ENCODE results near the gene HNF4A. TPM values are rescaled to one million over a fixed set of nuclear protein-coding genes. Genes with fewer than 3 reads are reported as not detected.
A peak's percentile ranks its signal among the peaks of the same experiment; 100 is the strongest.

Gene HNF4A
- total and polyA plus RNA-seq, 2 of the 13 experiments (the other 11 are each of a cell fraction or from before 2014, with no cell fraction given), result 80.9 to 169 TPM

DNA sequence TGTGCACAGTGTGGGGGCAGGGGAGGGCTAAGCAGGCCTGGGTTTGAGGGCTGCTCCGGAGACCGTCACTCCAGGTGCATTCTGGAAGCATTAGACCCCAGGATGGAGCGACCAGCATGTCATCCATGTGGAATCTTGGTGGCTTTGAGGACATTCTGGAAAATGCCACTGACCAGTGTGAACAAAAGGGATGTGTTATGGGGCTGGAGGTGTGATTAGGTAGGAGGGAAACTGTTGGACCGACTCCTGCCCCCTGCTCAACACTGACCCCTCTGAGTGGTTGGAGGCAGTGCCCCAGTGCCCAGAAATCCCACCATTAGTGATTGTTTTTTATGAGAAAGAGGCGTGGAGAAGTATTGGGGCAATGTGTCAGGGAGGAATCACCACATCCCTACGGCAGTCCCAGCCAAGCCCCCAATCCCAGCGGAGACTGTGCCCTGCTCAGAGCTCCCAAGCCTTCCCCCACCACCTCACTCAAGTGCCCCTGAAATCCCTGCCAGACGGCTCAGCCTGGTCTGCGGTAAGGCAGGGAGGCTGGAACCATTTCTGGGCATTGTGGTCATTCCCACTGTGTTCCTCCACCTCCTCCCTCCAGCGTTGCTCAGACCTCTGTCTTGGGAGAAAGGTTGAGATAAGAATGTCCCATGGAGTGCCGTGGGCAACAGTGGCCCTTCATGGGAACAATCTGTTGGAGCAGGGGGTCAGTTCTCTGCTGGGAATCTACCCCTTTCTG, 76.2 kb downstream of the HNF4A start (continued):
- TF ChIP-seq, protein P1, sequence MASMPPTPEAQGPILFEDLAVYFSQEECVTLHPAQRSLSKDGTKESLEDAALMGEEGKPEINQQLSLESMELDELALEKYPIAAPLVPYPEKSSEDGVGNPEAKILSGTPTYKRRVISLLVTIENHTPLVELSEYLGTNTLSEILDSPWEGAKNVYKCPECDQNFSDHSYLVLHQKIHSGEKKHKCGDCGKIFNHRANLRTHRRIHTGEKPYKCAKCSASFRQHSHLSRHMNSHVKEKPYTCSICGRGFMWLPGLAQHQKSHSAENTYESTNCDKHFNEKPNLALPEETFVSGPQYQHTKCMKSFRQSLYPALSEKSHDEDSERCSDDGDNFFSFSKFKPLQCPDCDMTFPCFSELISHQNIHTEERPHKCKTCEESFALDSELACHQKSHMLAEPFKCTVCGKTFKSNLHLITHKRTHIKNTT (CRISPR knock-in tag; IDR thresholded peaks at IDR 0.05), result no peak
- peak; percentile 33; the same call in 1 of the 2 replicates for TF ChIP-seq ZNF263 (CRISPR knock-in tag; IDR thresholded peaks at IDR 0.05)
- TF ChIP-seq ZNF430 (CRISPR knock-in tag; IDR thresholded peaks at IDR 0.05), result peak; percentile 69; the same call in 1 of the 2 replicates
- TF ChIP-seq NFKBIZ (CRISPR knock-in tag; IDR thresholded peaks at IDR 0.05), result no peak
- TF ChIP-seq, protein P2, sequence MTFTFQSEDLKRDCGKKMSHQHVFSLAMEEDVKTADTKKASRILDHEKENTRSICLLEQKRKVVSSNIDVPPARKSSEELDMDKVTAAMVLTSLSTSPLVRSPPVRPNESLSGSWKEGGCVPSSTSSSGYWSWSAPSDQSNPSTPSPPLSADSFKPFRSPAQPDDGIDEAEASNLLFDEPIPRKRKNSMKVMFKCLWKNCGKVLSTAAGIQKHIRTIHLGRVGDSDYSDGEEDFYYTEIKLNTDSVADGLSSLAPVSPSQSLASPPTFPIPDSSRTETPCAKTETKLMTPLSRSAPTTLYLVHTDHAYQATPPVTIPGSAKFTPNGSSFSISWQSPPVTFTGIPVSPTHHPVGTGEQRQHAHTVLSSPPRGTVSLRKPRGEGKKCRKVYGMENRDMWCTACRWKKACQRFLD (CRISPR knock-in tag; IDR thresholded peaks at IDR 0.05; ENCODE audit: borderline replicate concordance), result peak; percentile 89
- TF ChIP-seq, protein P3, sequence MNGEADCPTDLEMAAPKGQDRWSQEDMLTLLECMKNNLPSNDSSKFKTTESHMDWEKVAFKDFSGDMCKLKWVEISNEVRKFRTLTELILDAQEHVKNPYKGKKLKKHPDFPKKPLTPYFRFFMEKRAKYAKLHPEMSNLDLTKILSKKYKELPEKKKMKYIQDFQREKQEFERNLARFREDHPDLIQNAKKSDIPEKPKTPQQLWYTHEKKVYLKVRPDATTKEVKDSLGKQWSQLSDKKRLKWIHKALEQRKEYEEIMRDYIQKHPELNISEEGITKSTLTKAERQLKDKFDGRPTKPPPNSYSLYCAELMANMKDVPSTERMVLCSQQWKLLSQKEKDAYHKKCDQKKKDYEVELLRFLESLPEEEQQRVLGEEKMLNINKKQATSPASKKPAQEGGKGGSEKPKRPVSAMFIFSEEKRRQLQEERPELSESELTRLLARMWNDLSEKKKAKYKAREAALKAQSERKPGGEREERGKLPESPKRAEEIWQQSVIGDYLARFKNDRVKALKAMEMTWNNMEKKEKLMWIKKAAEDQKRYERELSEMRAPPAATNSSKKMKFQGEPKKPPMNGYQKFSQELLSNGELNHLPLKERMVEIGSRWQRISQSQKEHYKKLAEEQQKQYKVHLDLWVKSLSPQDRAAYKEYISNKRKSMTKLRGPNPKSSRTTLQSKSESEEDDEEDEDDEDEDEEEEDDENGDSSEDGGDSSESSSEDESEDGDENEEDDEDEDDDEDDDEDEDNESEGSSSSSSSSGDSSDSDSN (CRISPR knock-in tag; IDR thresholded peaks at IDR 0.05), result peak; percentile 59; the same call in 1 of the 2 replicates
- TF ChIP-seq, protein P4, sequence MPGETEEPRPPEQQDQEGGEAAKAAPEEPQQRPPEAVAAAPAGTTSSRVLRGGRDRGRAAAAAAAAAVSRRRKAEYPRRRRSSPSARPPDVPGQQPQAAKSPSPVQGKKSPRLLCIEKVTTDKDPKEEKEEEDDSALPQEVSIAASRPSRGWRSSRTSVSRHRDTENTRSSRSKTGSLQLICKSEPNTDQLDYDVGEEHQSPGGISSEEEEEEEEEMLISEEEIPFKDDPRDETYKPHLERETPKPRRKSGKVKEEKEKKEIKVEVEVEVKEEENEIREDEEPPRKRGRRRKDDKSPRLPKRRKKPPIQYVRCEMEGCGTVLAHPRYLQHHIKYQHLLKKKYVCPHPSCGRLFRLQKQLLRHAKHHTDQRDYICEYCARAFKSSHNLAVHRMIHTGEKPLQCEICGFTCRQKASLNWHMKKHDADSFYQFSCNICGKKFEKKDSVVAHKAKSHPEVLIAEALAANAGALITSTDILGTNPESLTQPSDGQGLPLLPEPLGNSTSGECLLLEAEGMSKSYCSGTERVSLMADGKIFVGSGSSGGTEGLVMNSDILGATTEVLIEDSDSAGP (CRISPR knock-in tag; IDR thresholded peaks at IDR 0.05; ENCODE audit: borderline replicate concordance), result peak; percentile 87
- TF ChIP-seq ZC3H13 (CRISPR knock-in tag; IDR thresholded peaks at IDR 0.05), result peak; percentile 100
- TF ChIP-seq ZBTB44 (CRISPR knock-in tag; IDR thresholded peaks at IDR 0.05), result no peak
- TF ChIP-seq, protein P5, sequence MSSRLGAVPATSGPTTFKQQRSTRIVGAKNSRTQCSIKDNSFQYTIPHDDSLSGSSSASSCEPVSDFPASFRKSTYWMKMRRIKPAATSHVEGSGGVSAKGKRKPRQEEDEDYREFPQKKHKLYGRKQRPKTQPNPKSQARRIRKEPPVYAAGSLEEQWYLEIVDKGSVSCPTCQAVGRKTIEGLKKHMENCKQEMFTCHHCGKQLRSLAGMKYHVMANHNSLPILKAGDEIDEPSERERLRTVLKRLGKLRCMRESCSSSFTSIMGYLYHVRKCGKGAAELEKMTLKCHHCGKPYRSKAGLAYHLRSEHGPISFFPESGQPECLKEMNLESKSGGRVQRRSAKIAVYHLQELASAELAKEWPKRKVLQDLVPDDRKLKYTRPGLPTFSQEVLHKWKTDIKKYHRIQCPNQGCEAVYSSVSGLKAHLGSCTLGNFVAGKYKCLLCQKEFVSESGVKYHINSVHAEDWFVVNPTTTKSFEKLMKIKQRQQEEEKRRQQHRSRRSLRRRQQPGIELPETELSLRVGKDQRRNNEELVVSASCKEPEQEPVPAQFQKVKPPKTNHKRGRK (CRISPR knock-in tag; IDR thresholded peaks at IDR 0.05), result 0 out of 2 replicates have a peak, but pooled peaks have one; percentile 33
- TF ChIP-seq PITX1 (CRISPR knock-in tag; IDR thresholded peaks at IDR 0.05), result peak; percentile 50; the same call in 1 of the 2 replicates
- TF ChIP-seq LCORL (IDR thresholded peaks at IDR 0.05), result no peak
- TF ChIP-seq LCORL (CRISPR knock-in tag; IDR thresholded peaks at IDR 0.05), result 0 out of 2 replicates have a peak, but pooled peaks have one; percentile 14
- 0 out of 2 replicates have a peak, but pooled peaks have one; percentile 17 for TF ChIP-seq ZFP1 (CRISPR knock-in tag; IDR thresholded peaks at IDR 0.05)
- TF ChIP-seq SOX6 (IDR thresholded peaks at IDR 0.05), result no peak
- peak; percentile 37; the same call in 1 of the 2 replicates for TF ChIP-seq SOX6 (CRISPR knock-in tag; IDR thresholded peaks at IDR 0.05)
- no peak for TF ChIP-seq IRF1 (CRISPR knock-in tag; IDR thresholded peaks at IDR 0.05; ENCODE audit: low read depth)
